ENCODE results near the gene FAM24A.

Gene FAM24A

DNA sequence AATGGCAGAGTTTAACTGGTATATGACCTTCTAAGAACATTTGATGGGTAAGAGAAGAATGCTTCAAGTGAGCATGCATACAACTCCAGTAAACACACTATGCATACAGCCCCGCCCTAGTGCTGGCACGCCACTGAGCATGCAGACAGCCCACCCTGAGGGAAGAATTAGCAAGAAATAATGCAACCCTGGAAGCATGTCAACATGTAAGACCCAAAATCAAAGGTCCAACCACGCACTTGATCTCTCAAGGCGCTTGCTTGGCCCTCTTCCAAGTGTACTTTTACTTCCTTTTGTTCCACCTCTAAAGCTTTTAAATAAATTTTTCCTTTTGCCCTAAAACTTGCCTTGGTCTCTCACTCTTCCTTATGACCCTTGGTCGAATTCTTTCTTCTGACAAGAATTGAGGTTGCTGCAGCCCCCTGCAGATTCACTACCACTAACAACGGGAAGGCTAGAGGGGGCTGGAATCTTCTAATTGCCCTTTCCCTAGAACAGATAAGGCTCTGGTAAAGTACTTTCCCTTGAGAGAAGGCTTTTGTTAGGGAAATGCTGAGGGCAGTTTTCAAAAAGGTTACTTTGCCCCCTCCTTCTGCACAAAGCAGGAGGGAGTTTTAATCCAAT is 34.5 kb upstream of the FAM24A start:
- Histone ChIP-seq H3K9ac (ENCODE audit: low read length) (no peak overlapping the region), H3K79me2 (ENCODE audit: low read length) (peaks cover 62% of the 10 kb centered on the region), H3K27ac (ENCODE audit: low read length) (no peak overlapping the region), H3K9me3 (replicated peaks; ENCODE audit: insufficient read depth, low read length) (no peaks in the 10 kb centered on the region), H3K4me1 (ENCODE audit: low read length) (peaks cover 4% of the 10 kb centered on the region), H3K27me3 (replicated peaks; ENCODE audit: insufficient read depth, low read length) (no peaks in the 10 kb centered on the region), H3K36me3 (replicated peaks; ENCODE audit: insufficient read depth, low read length) (no peaks in the 10 kb centered on the region), H3F3A (ENCODE audit: insufficient read depth, low read length) (0 out of 2 replicates have a peak, but pooled peaks cover 2% of the 10 kb centered on the region), H2AFZ (ENCODE audit: low read length) (no peak overlapping the region), H3K9me2 (replicated peaks; ENCODE audit: insufficient read depth, low read length) (no peaks in the 10 kb centered on the region), H3K4me2 (ENCODE audit: low read depth, low read length) (no peak overlapping the region), H3K4me3 (ENCODE audit: low read length) (no peak overlapping the region), H4K20me1 (ENCODE audit: insufficient read depth, low read length) (no peaks in the 10 kb centered on the region)
- TF ChIP-seq, protein P1, sequence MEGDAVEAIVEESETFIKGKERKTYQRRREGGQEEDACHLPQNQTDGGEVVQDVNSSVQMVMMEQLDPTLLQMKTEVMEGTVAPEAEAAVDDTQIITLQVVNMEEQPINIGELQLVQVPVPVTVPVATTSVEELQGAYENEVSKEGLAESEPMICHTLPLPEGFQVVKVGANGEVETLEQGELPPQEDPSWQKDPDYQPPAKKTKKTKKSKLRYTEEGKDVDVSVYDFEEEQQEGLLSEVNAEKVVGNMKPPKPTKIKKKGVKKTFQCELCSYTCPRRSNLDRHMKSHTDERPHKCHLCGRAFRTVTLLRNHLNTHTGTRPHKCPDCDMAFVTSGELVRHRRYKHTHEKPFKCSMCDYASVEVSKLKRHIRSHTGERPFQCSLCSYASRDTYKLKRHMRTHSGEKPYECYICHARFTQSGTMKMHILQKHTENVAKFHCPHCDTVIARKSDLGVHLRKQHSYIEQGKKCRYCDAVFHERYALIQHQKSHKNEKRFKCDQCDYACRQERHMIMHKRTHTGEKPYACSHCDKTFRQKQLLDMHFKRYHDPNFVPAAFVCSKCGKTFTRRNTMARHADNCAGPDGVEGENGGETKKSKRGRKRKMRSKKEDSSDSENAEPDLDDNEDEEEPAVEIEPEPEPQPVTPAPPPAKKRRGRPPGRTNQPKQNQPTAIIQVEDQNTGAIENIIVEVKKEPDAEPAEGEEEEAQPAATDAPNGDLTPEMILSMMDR (IDR thresholded peaks at IDR 0.05; ENCODE audit: low read length) = no peak
- TF ChIP-seq EZH2phosphoT487 (IDR thresholded peaks at IDR 0.05; ENCODE audit: low read length) (no peak), EZH2 (optimal IDR thresholded peaks at IDR 0.05; ENCODE audit: low read depth, low read length) (no peak)
- DNase-seq = no peak

DNA sequence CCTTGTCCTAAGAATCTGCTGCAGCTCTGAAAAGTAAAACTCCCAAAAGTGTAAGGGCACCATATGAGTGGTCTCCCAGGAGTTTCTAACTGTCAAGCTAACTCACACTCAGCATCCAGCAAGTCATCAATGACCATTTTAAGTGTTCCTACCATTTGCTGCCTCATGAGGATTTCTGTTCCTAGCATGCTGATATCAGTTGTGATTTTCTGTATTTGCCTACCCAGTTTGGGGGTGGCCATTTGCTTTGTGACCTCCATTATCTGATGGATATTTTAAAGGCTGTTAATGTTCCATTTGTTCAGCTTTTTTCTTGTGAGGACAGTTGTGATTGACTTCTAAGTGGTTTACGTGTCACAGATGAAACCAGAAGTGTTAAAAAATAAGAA is 33.9 kb upstream of the FAM24A start:
- Histone ChIP-seq H3K27ac (ENCODE audit: low read length) (no peak overlapping the region), H3K9ac (ENCODE audit: low read length) (no peak overlapping the region)
- no peak for TF ChIP-seq EZH2 (optimal IDR thresholded peaks at IDR 0.05; ENCODE audit: low read depth, low read length)
- no peak for TF ChIP-seq EZH2phosphoT487 (IDR thresholded peaks at IDR 0.05; ENCODE audit: low read length)
- TF ChIP-seq, protein P1 (IDR thresholded peaks at IDR 0.05; ENCODE audit: low read length) = no peak

DNA sequence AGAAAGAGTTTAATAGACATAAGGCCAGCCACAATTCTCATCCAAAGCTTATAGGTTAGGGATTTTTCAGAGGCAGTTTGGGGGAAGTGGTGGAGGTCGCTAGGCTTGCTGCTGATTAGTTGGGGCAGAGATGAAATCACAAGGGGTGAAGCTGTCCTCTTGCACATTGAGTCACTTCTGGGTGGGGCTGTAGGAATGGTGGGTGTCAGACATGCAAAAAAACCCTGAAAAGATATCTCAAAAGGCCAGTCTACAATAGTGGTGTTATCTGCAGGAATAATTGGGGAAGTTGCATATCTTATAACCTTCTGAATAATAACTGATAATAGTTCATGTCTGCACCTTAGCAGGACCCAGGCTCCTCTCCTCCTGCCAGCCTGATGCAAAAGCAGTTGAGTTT is 33.1 kb upstream of the FAM24A start:
- Histone ChIP-seq H3F3A (ENCODE audit: insufficient read depth, low read length) (0 out of 2 replicates have a peak, but pooled peaks cover 2% of the 10 kb centered on the region), H3K27me3 (replicated peaks; ENCODE audit: insufficient read depth, low read length) (no peaks in the 10 kb centered on the region), H3K9me2 (replicated peaks; ENCODE audit: insufficient read depth, low read length) (no peaks in the 10 kb centered on the region), H3K36me3 (replicated peaks; ENCODE audit: insufficient read depth, low read length) (no peaks in the 10 kb centered on the region), H3K27ac (ENCODE audit: low read length) (no peak overlapping the region), H3K4me2 (ENCODE audit: low read depth, low read length) (no peak overlapping the region), H3K9ac (ENCODE audit: low read length) (no peak overlapping the region), H3K9me3 (replicated peaks; ENCODE audit: insufficient read depth, low read length) (no peaks in the 10 kb centered on the region), H4K20me1 (ENCODE audit: insufficient read depth, low read length) (no peaks in the 10 kb centered on the region), H3K79me2 (ENCODE audit: low read length) (peaks cover 62% of the 10 kb centered on the region), H3K4me1 (ENCODE audit: low read length) (peaks cover 4% of the 10 kb centered on the region), H3K4me3 (ENCODE audit: low read length) (no peak overlapping the region), H2AFZ (ENCODE audit: low read length) (no peak overlapping the region)
- TF ChIP-seq, protein P1 (IDR thresholded peaks at IDR 0.05; ENCODE audit: low read length) = no peak
- no peak for TF ChIP-seq EZH2phosphoT487 (IDR thresholded peaks at IDR 0.05; ENCODE audit: low read length)
- TF ChIP-seq EZH2 (optimal IDR thresholded peaks at IDR 0.05; ENCODE audit: low read depth, low read length) = no peak
- no peak for DNase-seq

More for the DNA sequence above, 33.9 kb upstream of the FAM24A start:
- Histone ChIP-seq H3K79me2 (ENCODE audit: low read length) (peaks cover 62% of the 10 kb centered on the region), H3K9me2 (replicated peaks; ENCODE audit: insufficient read depth, low read length) (no peaks in the 10 kb centered on the region), H3K36me3 (replicated peaks; ENCODE audit: insufficient read depth, low read length) (no peaks in the 10 kb centered on the region), H3K4me1 (ENCODE audit: low read length) (peaks cover 4% of the 10 kb centered on the region), H3K4me3 (ENCODE audit: low read length) (no peak overlapping the region), H3K4me2 (ENCODE audit: low read depth, low read length) (no peak overlapping the region), H3F3A (ENCODE audit: insufficient read depth, low read length) (0 out of 2 replicates have a peak, but pooled peaks cover 2% of the 10 kb centered on the region), H2AFZ (ENCODE audit: low read length) (no peak overlapping the region), H4K20me1 (ENCODE audit: insufficient read depth, low read length) (no peaks in the 10 kb centered on the region), H3K27me3 (replicated peaks; ENCODE audit: insufficient read depth, low read length) (no peaks in the 10 kb centered on the region), H3K9me3 (replicated peaks; ENCODE audit: insufficient read depth, low read length) (no peaks in the 10 kb centered on the region)
- no peak for DNase-seq

Measured in MM.1S (cell line).